IPS DF 4.7 (cell line): Measurements from ENCODE around the gene IGFL1.
"Not testable (repeated sequence)": the region's sequence is repeated elsewhere in the genome, so short reads cannot be mapped to it uniquely, and the experiment has no call there.

Experiments
- DNase-seq: peaks from one replicate; pipeline ENCODE4 v3.0.0-alpha.2; 2013; ENCODE audit warnings: low spot score; ENCODE audit errors: extremely low read depth

IGFL1 gene

GRCh38 chr19:46221981-46222610, 7.4 kb upstream of the IGFL1 start:
- no peak for DNase-seq

- DNase-seq, result not testable (repeated sequence)
These were observed 5.8 kb upstream of the IGFL1 start for GRCh38 chr19:46223787-46224186.

- DNase-seq, result no peak
These were observed 4.8 kb upstream of the IGFL1 start for GRCh38 chr19:46224773-46225172.

GRCh38 chr19:46225558-46226004, 4.0 kb upstream of the IGFL1 start:
- DNase-seq, result no peak

- DNase-seq, result no peak
These were observed 3.0 kb upstream of the IGFL1 start for GRCh38 chr19:46226438-46226973.

GRCh38 chr19:46232029-46232428, 2.5 kb downstream of the IGFL1 start:
- no peak for DNase-seq

- no peak for DNase-seq
These were observed 2.9 kb downstream of the IGFL1 start for GRCh38 chr19:46232468-46232867.

GRCh38 chr19:46232938-46233621, 3.5 kb downstream of the IGFL1 start:
- DNase-seq, result no peak

- not testable (repeated sequence) for DNase-seq
These were observed 4.3 kb downstream of the IGFL1 start for GRCh38 chr19:46233871-46234270.

- DNase-seq, result not testable (repeated sequence)
These were observed 8.6 kb downstream of the IGFL1 start for GRCh38 chr19:46238141-46238540.

GRCh38 chr19:46239193-46240024, 9.9 kb downstream of the IGFL1 start:
- no peak for DNase-seq

- no peak for DNase-seq
These were observed 11.2 kb downstream of the IGFL1 start for GRCh38 chr19:46240693-46241092.

- DNase-seq, result no peak
These were observed 12.1 kb downstream of the IGFL1 start for GRCh38 chr19:46241626-46242025.

- DNase-seq, result not testable (repeated sequence)
These were observed 13.6 kb downstream of the IGFL1 start for GRCh38 chr19:46243081-46243654.

- no peak for DNase-seq
These were observed 20.7 kb downstream of the IGFL1 start for GRCh38 chr19:46250076-46250735.

GRCh38 chr19:46251416-46251815, 21.9 kb downstream of the IGFL1 start:
- no peak for DNase-seq

- DNase-seq, result no peak
These were observed 25.2 kb downstream of the IGFL1 start for GRCh38 chr19:46254776-46255175.

- DNase-seq, result no peak
These were observed 27.3 kb downstream of the IGFL1 start for GRCh38 chr19:46256855-46257254.

GRCh38 chr19:46261501-46261900, 32.0 kb downstream of the IGFL1 start:
- not testable (repeated sequence) for DNase-seq

GRCh38 chr19:46262684-46263296, 33.2 kb downstream of the IGFL1 start:
- DNase-seq, result not testable (repeated sequence)
